Myocyte (in vitro differentiated cells): Measurements from ENCODE around the gene RET. TPM values are rescaled to one million over a fixed set of nuclear protein-coding genes. Genes with fewer than 3 reads are reported as not detected.

Experiments used
- DNase-seq: peaks from one replicate; pipeline ENCODE4 v3.0.0-alpha.2; 2012; ENCODE audit warnings: low read depth
- total RNA-seq: library from RNA; depleted of rRNA; stranded (reverse); fragments of >200 nt; gene quantifications from 2 replicates; pipeline ENCODE4 v1.2.3, GENCODE V29; 2014

RET gene
- total RNA-seq, 1 donor from 2014 or later = 0.08 TPM

DNA sequence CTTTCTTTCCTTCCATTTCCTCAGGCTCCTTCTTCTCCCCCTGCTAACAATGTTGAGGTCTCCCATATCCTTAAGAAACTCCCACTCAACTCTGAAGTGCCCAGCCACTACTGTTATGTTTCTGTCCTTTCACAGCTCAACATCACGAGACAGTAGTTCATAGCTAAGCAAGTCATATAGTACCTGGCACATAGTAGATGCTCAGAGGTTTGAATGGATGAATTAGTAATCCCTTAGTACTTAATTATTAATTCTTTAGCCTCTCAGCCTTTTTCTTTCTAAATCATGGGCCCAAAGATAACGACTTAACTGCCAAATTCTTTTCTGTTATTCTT lies 84.0 kb downstream of the RET start:
- no peak for DNase-seq

DNA sequence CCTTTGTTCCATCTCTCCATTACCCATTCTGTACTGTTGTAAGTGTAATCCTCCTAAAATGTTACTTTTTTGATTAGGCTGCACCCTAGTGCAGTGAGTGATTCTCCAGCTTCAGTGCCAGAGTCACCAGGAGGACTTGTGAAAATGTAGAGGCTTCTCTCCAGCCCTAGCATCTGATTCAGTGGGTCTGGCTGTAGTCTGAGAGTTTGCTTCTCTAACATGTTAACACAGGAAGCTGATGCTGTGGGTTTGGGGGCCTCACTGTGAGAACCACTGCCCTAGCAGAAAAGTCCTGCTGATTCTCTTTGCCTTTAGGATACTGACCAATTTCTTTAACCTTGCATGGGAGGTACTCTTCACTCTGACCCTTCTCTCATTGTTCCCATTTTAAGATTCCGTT lies 85.7 kb downstream of the RET start:
- DNase-seq = no peak

DNA sequence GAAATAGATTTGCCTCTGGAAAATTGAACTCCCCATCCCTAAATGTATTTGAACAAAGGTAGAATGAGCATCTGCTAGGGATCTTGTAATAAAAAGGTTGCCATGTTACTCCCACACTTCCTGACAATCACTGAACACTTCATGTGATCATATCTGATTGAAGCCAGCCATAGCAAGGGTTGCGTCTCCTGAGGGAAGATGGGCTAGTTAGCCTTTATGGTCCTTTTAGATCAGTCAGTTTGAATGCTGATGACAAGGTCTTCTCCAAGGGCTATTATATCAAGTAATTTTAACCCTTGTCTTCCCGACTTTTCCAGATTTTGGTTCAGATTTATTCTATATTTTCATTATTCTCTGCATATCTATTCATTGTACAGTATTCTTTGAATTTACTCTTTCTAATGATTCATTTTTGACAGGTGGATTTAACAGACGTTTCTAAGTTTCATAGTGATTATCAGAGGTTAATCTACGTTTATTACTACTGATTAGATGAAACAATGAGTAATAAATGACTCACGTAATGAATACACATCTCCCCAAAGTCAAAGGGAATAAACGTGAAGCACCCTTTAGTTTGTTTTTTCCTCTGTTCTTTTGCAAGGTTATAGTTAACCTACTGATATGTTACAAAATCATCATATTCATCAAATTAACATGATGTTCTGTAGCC lies 89.5 kb downstream of the RET start:
- no peak for DNase-seq

DNA sequence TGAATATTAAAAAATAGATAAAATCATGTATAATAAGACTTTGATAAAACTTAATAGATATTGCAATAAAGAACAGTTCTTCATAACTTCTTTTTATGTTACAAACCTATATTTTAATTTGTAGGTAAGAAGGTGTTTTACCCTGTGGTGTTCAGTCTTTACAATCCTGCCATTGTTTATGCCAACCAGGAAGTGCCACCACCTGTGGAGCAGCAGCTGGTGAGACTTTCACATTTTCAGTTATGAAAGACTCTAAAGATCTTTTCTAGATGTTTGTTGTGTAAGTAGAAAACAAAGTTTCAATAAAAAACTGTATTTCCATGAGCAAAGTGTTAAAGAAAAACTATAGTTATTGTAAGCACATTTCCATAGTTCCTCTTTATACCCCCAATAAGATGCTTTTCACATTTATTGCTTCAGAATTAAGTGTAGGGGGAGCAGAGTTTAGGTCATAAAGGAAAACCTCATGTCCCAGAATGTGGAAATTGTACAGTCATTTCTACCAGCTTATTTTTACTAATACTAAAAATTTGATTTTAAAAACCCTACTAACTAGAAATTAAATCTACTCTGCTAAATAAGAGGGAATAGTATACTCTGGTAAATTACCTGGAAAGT lies 90.1 kb downstream of the RET start:
- no peak for DNase-seq

DNA sequence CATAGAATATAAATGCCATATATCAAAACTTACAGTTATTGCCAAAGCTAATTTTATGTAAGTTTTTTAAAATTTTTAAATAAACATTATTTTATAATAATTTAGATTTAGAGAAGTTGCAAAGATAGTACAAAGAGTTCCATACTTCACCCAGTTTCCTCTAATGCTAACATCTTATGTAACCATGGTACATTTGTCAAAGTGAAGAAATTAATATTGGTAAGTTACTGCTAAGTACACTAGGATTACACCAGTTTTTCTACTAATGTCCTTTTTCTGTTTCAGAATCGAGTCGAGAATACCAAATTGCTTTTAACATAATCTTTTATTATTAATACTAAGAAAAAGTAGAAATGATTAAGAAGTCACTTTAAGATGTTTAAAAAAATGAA lies 90.6 kb downstream of the RET start:
- no peak for DNase-seq

DNA sequence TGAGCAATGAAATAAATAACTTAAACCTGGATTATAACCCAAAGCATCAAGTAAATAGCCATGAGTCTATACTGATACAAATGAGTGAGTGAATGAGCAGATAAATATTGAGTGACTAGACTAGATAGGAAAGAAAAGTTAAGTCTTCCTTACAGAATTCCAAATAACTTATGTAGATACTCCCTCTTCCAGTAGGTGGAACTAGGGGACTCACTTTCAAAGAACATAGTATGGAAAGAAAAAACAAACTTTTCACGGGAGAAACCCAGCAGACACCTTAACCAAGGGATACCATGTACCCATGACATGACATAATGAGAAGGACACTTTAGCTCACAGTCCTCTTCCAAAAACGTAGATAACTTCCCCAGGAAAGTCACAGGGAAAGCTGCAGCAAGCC lies 93.6 kb downstream of the RET start:
- DNase-seq = no peak

DNA sequence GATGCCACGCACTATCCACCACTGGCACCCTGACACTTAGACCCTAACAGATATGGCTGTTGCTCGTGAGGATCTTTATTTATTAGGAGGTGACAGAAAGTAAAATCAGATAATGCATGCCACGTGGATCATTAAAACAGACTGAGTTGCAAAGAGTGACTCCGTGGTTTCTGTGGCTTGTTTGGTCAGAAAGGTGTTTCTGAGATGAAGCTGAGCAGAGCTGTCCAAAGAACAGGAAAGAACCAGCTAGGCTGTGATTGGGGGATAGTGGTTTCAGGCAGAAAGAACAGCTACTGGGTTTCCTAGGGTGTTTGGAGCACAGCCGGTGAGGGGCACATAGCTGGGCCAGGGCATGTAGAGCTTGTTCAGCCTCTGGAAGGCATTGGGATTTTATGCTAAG lies 95.8 kb downstream of the RET start:
- no peak for DNase-seq

DNA sequence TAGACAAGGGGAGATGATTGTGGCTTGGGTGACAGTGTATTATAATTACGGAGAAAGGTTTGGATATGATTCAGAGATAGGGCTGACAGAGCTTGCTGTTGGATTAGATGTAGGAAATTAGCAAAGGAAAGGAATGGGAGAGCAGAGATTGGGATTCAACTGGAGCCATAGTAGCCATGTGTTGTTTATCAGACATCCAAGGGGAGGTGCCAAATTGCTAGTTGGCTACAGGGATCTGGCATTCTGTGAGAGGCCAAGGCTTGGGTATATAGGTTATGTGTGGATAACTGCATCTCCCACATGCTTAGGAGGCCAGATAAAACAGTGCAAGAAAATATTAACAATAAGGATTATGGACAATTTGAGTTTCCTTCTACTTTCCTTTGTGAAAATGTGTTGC lies 96.3 kb downstream of the RET start:
- no peak for DNase-seq

DNA sequence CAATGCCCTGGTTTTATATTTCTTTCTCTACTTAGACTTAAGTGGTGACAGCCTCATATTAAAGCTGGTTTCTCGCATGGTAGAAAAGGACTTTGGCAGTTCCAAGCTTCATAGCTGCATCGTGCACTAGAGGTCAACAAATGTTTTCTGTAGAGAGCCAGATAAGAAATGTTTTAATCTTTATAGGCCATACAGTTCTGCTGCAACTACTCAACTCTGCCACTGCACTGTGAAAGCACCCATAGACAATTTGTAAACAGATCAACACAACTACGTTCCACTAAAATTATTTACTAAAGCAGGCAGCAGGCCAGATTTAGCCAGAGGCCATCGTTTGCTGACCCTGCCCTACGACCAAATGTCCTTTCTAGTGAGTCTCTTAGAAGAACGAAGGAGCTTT lies 98.1 kb downstream of the RET start:
- no peak for DNase-seq

DNA sequence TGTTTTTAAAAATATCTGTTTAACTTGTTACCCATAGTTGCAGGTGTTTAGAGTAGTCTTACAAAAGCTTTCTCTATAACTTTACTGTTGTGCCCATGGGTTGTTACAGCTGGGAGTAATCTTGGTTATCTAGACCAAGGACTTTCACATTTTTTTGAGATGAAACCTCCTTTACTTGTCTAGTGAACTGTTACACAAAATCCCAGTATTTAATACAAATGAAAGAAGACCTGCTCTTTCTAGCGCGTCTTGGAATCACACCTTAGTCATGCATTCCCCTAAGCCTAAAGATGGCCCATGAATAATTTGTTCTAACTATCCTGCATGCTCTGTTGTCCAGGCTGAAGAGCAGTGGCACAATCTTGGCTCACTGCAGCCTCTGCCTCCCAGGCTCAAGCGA lies 99.4 kb downstream of the RET start:
- no peak for DNase-seq

DNA sequence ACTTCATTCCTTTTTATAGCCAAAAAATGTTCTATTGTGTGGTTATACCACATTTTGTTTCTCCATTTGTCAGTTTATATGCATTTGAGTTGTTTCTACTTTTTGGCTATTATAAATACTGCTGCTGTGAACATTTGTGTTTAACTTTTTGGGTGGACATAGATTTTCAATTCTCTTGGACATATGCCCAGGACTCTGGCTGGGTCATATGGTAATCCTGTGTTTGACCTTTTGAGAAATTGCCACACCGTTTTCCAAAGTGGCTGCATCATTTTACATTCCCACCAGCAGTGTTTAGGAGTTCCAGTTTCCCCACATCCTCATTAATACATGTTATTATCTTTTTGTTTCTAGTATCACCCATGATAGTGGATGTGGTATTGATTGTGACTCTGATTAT lies 100.7 kb downstream of the RET start:
- no peak for DNase-seq

Other genes starting within 250 kb of the RET start
- gene CSGALNACT2, start 61.4 kb downstream of the RET start, total RNA-seq = 21.2 and 27.6 TPM in 2 replicates
- gene RASGEF1A, start 190.0 kb downstream of the RET start, total RNA-seq = 2.6 TPM in 1 of 2 replicates, not detected in the other